Liver (tissue), 9 donors: ENCODE results near the gene ANKS1A. TPM values are rescaled to one million over a fixed set of nuclear protein-coding genes. Genes with fewer than 3 reads are reported as not detected.

ENCODE experiments used
- DNase-seq: peaks from one replicate; pipeline ENCODE4 v3.0.0-alpha.2; 2017; ENCODE audit warnings: low spot score
- H3K27ac ChIP-seq, 2 donors: one replicate each; pipeline ENCODE4 v1.7.0; 2013; ENCODE audit warnings: inconsistent platforms in 2 of 2, low read length in 2 of 2, control low read depth in 1 of 2, low read depth in 1 of 2, mild to moderate bottlenecking in 1 of 2
- H3K27me3 ChIP-seq, 4 donors: one replicate each; pipeline versions ENCODE4 v1.6.1 to v1.7.0; 2013; ENCODE audit warnings: low read length in 3 of 4, inconsistent platforms in 1 of 4, mild to moderate bottlenecking in 1 of 4, moderate library complexity in 1 of 4; ENCODE audit not compliant: control insufficient read depth in 4 of 4, insufficient read depth in 4 of 4
- H3K36me3 ChIP-seq, 4 donors: one replicate each; pipeline versions ENCODE4 v1.6.1 to v1.7.0; 2013; ENCODE audit warnings: low read length in 3 of 4, mild to moderate bottlenecking in 3 of 4, low read depth in 1 of 4, moderate library complexity in 1 of 4; ENCODE audit not compliant: control insufficient read depth in 4 of 4, insufficient read depth in 3 of 4
- H3K4me1 ChIP-seq, 4 donors: one replicate each; pipeline versions ENCODE4 v1.6.1 to v1.7.0; 2013; ENCODE audit warnings: low read length in 3 of 4, mild to moderate bottlenecking in 3 of 4, moderate library complexity in 1 of 4; ENCODE audit not compliant: control insufficient read depth in 4 of 4, insufficient read depth in 4 of 4
- H3K4me3 ChIP-seq, 3 donors: one replicate each; pipeline versions ENCODE4 v1.6.1 to v1.7.0; 2013; ENCODE audit warnings: low read length in 3 of 3, control low read depth in 1 of 3, low read depth in 1 of 3, mild to moderate bottlenecking in 1 of 3
- H3K9ac ChIP-seq, 2 donors: one replicate each; pipeline ENCODE4 v1.7.0; 2013; ENCODE audit warnings: low read length in 2 of 2, mild to moderate bottlenecking in 2 of 2, moderate library complexity in 2 of 2, control low read depth in 1 of 2, low read depth in 1 of 2
- H3K9me3 ChIP-seq, 4 donors: one replicate each; pipeline versions ENCODE4 v1.6.1 to v1.7.0; 2013; ENCODE audit warnings: low read length in 3 of 4; ENCODE audit not compliant: control insufficient read depth in 4 of 4
- CTCF ChIP-seq: fragments of 150-350 bp; IDR thresholded peaks from 2 replicates; pipeline ENCODE4 v1.5.1; 2017; ENCODE audit warnings: improper control_type of control experiment, low read depth, low read length; ENCODE audit not compliant: missing input control
- EGR1 ChIP-seq, 2 donors: IDR thresholded peaks; 2 replicates each; pipeline ENCODE4 v1.6.1; 2016 to 2018; ENCODE audit warnings: antibody characterized with exemption in 2 of 2, low read depth in 2 of 2
- FOXA1 ChIP-seq: IDR thresholded peaks from 2 replicates; pipeline ENCODE4 v1.6.1; 2016; ENCODE audit warnings: antibody characterized with exemption
- FOXA2 ChIP-seq: IDR thresholded peaks from 2 replicates; pipeline ENCODE4 v1.6.1; 2016; ENCODE audit warnings: antibody characterized with exemption
- GABPA ChIP-seq, 2 donors: IDR thresholded peaks in 1 of 2; conservative IDR thresholded peaks in 1 of 2; 2 replicates each; pipeline ENCODE4 v1.6.1; 2016; ENCODE audit warnings: antibody characterized with exemption in 2 of 2, mild to moderate bottlenecking in 1 of 2, moderate library complexity in 1 of 2
- HNF4A ChIP-seq, 2 donors: conservative IDR thresholded peaks; 2 replicates each; pipeline ENCODE4 v1.6.1; 2016; ENCODE audit warnings: antibody characterized with exemption in 2 of 2, mild to moderate bottlenecking in 2 of 2
- HNF4G ChIP-seq: IDR thresholded peaks from 2 replicates; pipeline ENCODE4 v1.6.1; 2016; ENCODE audit warnings: antibody characterized with exemption
- JUND ChIP-seq, 2 donors: IDR thresholded peaks; 2 replicates each; pipeline ENCODE4 v1.6.1; 2016; ENCODE audit warnings: antibody characterized with exemption in 2 of 2
- NR2F2 ChIP-seq: IDR thresholded peaks from 2 replicates; pipeline ENCODE4 v1.6.1; 2016; ENCODE audit warnings: antibody characterized with exemption
- RAD21 ChIP-seq, 2 donors: IDR thresholded peaks; 2 replicates each; pipeline ENCODE4 v1.6.1; 2016; ENCODE audit warnings: antibody characterized with exemption in 2 of 2, mild to moderate bottlenecking in 2 of 2
- REST ChIP-seq: IDR thresholded peaks from 2 replicates; pipeline ENCODE4 v1.6.1; 2016; ENCODE audit warnings: antibody characterized with exemption, mild to moderate bottlenecking
- RXRA ChIP-seq, 2 donors: IDR thresholded peaks; 2 replicates each; pipeline ENCODE4 v1.6.1; 2017 to 2018; ENCODE audit warnings: antibody characterized with exemption in 2 of 2, mild to moderate bottlenecking in 1 of 2
- SP1 ChIP-seq: IDR thresholded peaks from 2 replicates; pipeline ENCODE4 v1.6.1; 2018; ENCODE audit warnings: antibody characterized with exemption, mild to moderate bottlenecking
- TAF1 ChIP-seq: conservative IDR thresholded peaks from 2 replicates; pipeline ENCODE4 v1.6.1; 2016; ENCODE audit warnings: antibody characterized with exemption, mild to moderate bottlenecking
- YY1 ChIP-seq: IDR thresholded peaks from 2 replicates; pipeline ENCODE4 v1.6.1; 2016; ENCODE audit warnings: antibody characterized with exemption, mild to moderate bottlenecking
- ZBTB33 ChIP-seq: IDR thresholded peaks from 2 replicates; pipeline ENCODE4 v1.6.1; 2016; ENCODE audit warnings: antibody characterized with exemption
- WGBS: extraction: QIAGEN DNeasy Blood & Tissue Kit; methylation state at CpG from one replicate; pipeline ENCODE4 v1.1.7; 2013; 5-methylcytosine and 5-hydroxymethylcytosine counted together
- polyA plus RNA-seq, 2 donors: library from polyadenylated mRNA; stranded (reverse) in 1 of 2; unstranded in 1 of 2; fragments of 200-250 nt in 1 of 2; fragments of >200 nt in 1 of 2; fragmentation: Nextera tagmentation in 1 of 2; extraction: Ambion mirVana in 1 of 2; gene quantifications; one replicate each; pipeline versions ENCODE4 v1.2.1 to v1.2.3, GENCODE V29; 2013 to 2015
- total RNA-seq, 2 donors: library from RNA; depleted of rRNA; stranded (reverse); fragments of >200 nt; gene quantifications; one replicate each; pipeline ENCODE4 v1.2.3, GENCODE V29; 2014
- TF ChIP-seq, protein P1 (sequence below): IDR thresholded peaks from 2 replicates; pipeline ENCODE4 v1.6.1; 2016; ENCODE audit warnings: antibody characterized with exemption
- TF ChIP-seq, protein P2 (sequence below): IDR thresholded peaks from 2 replicates; pipeline ENCODE4 v1.6.1; 2016; ENCODE audit warnings: antibody characterized with exemption
- donor health status: healthy.
- donor health status: healthy.
- donor health status: healthy.
- donor health status: healthy.
- donor health status: healthy.

ANKS1A gene
- total and polyA plus RNA-seq, 4 donors: 4.3 to 18.7 (median 6.7) TPM

DNA sequence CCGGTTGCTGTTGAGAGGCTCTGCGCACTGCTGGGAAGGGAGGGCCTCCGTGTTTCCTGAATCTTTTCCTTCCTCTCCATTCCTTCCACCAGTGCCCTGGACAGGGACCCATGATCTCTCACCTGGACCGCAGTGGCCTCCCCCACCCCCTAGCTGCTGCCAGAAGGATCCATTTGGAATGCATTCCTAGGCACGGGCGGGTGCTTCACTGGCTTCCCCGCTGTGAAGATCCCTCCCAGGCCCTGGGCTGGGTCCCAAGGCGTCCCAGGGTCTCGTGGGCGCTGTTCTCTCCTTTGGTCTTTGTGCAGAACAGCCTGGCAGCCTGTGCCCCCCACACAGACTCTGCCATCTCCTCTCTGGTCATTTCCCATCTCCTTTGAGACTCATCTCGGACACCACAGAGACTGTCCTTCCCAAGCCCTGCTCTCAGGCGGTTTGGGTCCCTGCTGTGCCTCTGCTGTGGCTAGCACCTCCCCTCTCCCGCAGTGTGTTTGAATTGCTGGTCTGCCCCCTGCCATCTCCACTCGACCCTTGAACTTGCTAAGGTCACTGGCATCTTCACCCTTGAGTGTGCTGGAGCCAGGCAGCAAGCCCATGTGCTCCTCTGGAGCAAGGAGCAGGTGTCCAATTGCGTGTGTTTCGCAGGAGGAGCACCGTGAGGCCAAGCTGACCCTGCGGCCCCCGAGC lies 193.1 kb downstream of the ANKS1A start (continued):
- TF ChIP-seq, protein P1, sequence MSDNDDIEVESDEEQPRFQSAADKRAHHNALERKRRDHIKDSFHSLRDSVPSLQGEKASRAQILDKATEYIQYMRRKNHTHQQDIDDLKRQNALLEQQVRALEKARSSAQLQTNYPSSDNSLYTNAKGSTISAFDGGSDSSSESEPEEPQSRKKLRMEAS: no peak
- TF ChIP-seq YY1 (no peak), EGR1 (IDR thresholded peaks at IDR 0.05; ENCODE audit: low read depth in 2 of 2) (no peak), GABPA (IDR thresholded peaks at IDR 0.05 in 1 of 2, conservative IDR thresholded peaks at IDR 0.05 in 1 of 2) (no peak), HNF4G (no peak), NR2F2 (no peak), FOXA2 (no peak), JUND (IDR thresholded peaks at IDR 0.05) (no peak), SP1 (no peak)
- TF ChIP-seq, protein P2, sequence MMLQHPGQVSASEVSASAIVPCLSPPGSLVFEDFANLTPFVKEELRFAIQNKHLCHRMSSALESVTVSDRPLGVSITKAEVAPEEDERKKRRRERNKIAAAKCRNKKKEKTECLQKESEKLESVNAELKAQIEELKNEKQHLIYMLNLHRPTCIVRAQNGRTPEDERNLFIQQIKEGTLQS: no peak

DNA sequence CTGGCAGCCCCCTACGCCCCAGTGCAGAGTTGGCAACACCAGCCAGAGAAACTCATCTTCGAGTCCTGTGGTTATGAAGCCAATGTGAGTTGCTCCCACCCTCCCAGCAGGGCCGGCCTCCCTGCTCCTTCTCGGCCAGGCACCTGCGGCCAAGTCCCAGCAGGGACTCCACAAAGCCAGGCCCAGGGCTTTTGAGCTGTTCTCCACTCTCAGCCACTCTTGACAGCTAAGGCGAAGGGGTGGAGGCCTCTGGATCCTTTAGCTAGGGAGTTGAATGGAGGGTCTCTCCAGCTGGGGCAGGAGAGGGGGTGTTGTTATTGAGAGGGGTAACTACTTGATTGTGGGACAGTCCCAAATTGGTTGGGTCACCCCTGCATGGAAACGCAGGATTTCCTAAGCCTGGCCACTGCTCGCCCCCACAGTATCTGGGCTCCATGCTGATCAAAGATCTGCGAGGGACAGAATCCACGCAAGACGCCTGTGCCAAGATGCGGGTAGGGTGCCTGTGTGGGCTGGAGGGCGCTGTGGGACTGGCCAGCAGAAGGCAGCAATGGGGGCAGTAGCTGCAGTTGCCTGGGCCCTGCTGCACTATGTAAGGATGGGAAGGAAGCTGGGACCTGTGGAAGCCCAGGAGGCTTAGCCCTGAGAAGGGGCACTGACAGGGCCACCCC lies 193.8 kb downstream of the ANKS1A start:
- peaks cover 12 to 54% (median 32%) of the 10 kb centered on the region in 4 donors for H3K36me3 ChIP-seq
- no peaks in the 10 kb centered on the region for H3K9me3 ChIP-seq
- H3K4me1 ChIP-seq: peaks cover 0 to 4% (median 1%) of the 10 kb centered on the region in 4 donors
- H3K27me3 ChIP-seq: no peaks in the 10 kb centered on the region
- H3K9ac ChIP-seq: no peak overlapping the region
- WGBS: 94% methylated on average over 13 of the region's 13 CpGs
- H3K4me3 ChIP-seq: no peak overlapping the region
- H3K27ac ChIP-seq: no peak overlapping the region
- TF ChIP-seq GABPA (IDR thresholded peaks at IDR 0.05 in 1 of 2, conservative IDR thresholded peaks at IDR 0.05 in 1 of 2) (no peak), SP1 (no peak), JUND (IDR thresholded peaks at IDR 0.05) (no peak), YY1 (no peak), RXRA (IDR thresholded peaks at IDR 0.05) (no peak), NR2F2 (no peak), ZBTB33 (no peak), CTCF (no peak)
- TF ChIP-seq, protein P1: no peak
- TF ChIP-seq, protein P2: no peak
- DNase-seq: no peak

GRCh38 chr6:35083507-35083906 lies 194.5 kb downstream of the ANKS1A start:
- Histone ChIP-seq H3K4me3 (no peak overlapping the region), H3K9ac (no peak overlapping the region), H3K27me3 (no peaks in the 10 kb centered on the region), H3K27ac (no peak overlapping the region), H3K36me3 (peaks cover 12 to 53% (median 31%) of the 10 kb centered on the region in 4 donors), H3K4me1 (peaks cover 2 to 9% (median 6%) of the 10 kb centered on the region in 4 donors), H3K9me3 (no peaks in the 10 kb centered on the region)
- TF ChIP-seq, protein P1: no peak
- no peak for TF ChIP-seq NR2F2
- TF ChIP-seq RAD21 (IDR thresholded peaks at IDR 0.05): no peak
- no peak for TF ChIP-seq REST
- TF ChIP-seq FOXA1: no peak
- no peak for TF ChIP-seq GABPA (IDR thresholded peaks at IDR 0.05 in 1 of 2, conservative IDR thresholded peaks at IDR 0.05 in 1 of 2)
- TF ChIP-seq EGR1 (IDR thresholded peaks at IDR 0.05; ENCODE audit: low read depth in 2 of 2): no peak
- TF ChIP-seq HNF4A (conservative IDR thresholded peaks at IDR 0.05): no peak
- no peak for TF ChIP-seq SP1
- no peak for TF ChIP-seq RXRA (IDR thresholded peaks at IDR 0.05)
- TF ChIP-seq TAF1: no peak
- no peak for DNase-seq
- whole genome bisulfite sequencing: 91% methylated on average over 9 of the region's 9 CpGs
